Stimulated activated CD8-positive, alpha-beta memory T cell treated with anti-CD3 and anti-CD28 coated beads, Interleukin-4, amount 100 ng/mL, for 24 hours (primary cell): ENCODE data around the gene COPS9.

ENCODE experiments used
- DNase-seq: peaks from one replicate; pipeline ENCODE4 v3.0.0-alpha.2; 2020; ENCODE audit warnings: low read depth

Gene COPS9

GRCh38 chr2:240166191-240166590 is 30.1 kb upstream of the COPS9 start:
- no peak for DNase-seq

DNA sequence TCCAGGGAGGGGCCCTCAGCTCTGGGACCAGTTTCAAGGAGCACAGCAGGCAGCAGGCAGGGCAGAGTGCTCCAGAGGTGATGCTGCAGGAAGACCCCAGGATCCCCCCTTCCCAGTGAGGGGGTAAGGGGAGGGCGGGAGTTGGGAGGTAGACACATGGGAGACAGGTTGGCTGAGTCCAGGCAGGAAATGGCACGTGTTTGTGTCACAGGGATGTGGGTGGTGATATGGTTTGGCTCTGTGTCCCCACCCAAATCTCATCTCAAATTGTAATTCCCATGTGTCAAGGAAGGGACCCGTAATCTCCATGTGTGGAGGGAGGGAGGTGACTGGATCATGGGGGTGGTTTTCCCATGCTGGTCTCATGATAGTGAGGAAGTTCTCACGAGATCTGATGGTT is 29.6 kb upstream of the COPS9 start:
- DNase-seq, result no peak

DNA sequence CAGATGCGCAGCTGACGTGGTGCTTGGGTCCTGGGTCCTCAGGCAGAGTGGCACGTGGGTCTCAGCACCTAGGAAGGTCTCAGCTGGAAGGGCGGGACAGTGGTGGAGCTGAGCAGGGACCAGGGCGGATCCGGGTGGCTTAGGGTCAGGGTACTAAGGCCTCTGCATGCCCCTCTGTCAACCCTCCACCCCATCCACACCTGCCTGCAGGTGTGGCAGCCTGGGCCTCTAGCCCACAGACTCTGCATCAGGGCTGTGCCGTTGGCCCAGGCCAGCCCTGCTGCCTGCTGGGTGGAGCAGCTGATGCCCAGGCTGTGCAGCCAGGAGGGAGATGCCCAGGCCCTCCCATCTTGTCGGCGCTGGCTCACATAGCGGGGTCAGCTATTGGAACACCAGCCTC is 28.9 kb upstream of the COPS9 start:
- DNase-seq, result no peak

- no peak for DNase-seq
Observed at GRCh38 chr2:240164586-240164985, 28.5 kb upstream of the COPS9 start.

DNA sequence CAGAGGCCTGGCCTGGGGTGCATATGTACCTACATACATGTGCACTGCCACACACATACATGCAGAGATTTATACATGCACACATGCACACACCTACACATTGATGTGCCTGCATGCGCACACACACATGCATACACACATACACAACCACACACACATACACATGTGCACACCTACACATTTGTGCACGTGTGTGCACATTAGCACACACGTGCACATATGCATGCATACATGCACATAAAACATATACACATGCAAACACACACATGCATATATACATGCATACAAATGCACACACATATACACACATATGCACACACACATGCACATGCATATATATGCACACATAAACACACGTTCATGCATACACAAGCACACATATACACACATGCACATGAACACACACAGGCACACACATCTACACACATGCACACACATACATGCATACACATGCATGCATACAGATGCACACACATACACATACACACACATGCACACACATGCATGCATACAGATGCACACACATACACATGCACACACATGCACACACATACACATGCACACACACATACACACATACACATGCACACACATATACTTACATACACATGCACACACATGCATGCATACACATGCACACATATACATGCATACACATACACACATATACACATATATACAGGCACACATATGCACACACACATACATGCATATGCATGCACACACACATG is 27.9 kb upstream of the COPS9 start:
- DNase-seq, result no peak

GRCh38 chr2:240162939-240163714 is 27.0 kb upstream of the COPS9 start:
- DNase-seq, result no peak

DNA sequence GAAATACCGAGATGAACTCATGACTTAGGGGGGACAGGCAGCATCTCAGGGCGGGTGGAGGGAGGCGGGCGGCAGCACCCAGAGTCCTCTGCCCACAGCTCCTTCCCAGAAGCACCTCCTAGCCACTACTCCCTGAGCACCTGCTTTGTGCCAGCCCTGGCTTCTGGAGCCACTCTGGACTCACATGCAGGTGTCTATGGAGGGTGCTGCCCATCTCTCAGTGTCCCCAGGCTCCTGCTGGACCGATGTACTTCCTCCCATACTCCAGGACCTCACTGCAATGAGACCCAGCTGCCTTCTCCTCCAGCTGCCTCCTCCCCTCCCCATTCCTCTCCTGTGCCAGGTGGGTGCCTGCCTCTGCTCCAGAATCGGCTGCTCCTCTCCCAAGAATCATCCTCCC is 26.4 kb upstream of the COPS9 start:
- DNase-seq, result no peak

DNA sequence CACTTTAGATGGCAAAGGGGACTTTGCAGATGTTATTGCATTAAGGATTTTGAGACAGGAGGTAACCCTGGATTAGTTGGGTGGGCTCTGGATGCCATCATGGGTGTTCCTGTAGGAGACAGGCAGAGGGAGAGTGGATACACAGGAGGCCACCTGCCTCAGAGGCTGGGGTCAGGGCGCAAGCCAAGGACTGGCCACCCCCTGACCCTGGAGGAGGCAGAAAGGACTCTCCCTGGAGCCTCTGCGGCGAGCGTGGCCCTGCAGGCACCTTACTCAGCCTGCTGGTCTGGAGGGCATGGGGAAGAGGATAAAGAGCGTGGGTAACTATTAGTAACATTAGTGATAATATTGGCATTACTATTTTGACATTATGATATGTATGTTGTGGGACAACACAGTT is 25.9 kb upstream of the COPS9 start:
- DNase-seq, result no peak

GRCh38 chr2:240161087-240161750 is 25.1 kb upstream of the COPS9 start:
- no peak for DNase-seq

- DNase-seq, result no peak
Observed at GRCh38 chr2:240160291-240161086, 24.4 kb upstream of the COPS9 start.

- DNase-seq, result no peak
Observed at GRCh38 chr2:240159251-240159839, 23.2 kb upstream of the COPS9 start.

DNA sequence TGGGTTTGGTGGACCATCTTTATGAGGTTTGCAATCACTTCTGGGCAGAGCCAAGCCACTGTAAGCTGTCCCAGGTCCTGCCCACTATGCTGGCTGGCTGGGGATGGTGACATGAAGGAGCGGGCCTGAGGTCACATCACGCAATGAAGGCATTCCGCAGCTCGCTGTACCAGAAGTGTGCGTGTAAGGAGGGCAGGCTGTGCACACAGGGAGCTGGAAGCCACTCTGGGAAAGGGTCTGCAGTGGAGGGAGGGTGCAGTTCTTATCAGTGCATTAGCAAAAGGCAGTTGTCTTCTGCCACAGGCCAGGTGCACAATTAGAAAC is 21.0 kb upstream of the COPS9 start:
- DNase-seq, result no peak

DNA sequence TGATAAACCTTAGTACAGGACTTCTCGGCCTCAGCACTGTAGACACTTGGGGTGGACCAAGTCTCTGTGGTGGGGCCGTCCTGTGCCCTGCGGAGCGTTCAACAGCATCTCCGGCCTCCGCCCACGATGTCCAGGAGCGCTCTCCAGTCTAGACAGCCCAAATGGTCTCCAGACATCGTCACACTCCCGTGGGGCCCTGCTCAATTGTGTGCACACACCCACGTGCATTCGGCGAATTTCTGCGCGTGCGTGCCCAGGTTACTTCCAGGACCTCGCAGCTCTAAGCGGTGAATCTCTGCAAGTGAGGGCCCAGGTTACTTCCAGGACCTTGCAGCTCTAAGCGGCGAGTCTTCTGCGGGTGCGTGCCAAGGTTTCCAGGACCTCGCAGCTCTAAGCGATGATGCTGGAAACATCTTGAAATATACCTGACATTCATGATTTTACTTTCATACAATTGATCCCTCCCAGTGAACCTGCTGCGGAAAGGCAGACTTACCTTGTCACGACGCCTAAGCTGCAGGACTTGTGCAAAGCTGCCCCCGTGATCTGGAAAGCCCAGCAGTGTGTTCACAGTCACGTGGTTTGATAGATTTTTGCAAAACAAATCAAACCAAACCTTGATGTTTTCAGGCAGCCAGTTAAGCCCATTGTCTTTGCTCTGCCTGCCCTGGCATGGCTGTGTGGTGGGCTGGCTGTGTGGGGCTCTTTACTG is 20.5 kb upstream of the COPS9 start:
- DNase-seq, result no peak

GRCh38 chr2:240155745-240156390 is 19.8 kb upstream of the COPS9 start:
- no peak for DNase-seq

GRCh38 chr2:240155048-240155744 is 19.1 kb upstream of the COPS9 start:
- DNase-seq, result no peak

DNA sequence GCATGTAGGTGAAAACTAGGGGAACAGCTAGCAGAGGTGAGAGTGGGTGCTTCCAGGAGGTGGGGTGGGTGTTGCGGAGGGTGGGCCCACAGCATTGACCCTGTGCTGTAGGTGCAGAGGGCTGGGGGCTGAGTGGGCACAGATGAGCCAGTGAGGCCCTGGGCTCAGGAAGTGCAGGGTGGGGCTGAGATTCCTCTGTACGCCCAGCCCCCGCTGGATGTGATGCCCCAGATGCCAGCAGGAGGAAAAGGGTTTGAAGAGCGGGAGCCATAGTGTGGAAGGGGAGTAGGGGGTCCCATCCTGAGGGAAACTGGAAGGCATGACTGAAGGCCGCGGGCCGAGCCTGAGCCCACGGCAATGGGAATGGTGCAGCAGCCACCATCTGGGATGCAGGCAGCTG is 18.5 kb upstream of the COPS9 start:
- DNase-seq, result no peak

- no peak for DNase-seq
Observed at GRCh38 chr2:240153418-240153817, 17.3 kb upstream of the COPS9 start.

DNA sequence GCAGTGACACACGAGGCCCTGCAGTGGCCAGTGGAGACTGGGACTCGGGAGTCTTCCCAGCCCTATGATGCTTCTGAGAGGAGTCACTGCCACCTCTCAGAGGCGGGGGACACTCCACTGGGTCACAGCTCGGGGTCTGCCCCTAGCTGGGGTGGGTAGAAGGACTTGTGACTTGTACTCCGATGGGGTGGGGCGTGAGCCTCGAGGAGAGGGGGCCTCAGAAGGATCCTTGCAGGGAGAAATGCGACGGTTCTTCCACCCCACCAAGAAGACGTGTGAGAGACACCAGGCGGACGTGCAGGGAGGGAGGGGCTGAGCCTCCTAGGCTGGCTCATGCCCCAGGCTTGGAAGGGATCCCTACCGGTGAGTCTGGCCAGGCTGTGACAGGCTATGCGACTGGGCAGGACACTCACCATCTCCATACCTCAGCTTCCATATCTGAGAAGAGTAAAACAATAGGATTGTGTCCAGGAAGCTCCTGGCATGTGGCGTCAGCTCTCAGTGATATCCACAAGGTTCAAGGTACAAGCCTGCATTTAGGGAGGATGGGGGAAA is 15.4 kb upstream of the COPS9 start:
- DNase-seq, result no peak

DNA sequence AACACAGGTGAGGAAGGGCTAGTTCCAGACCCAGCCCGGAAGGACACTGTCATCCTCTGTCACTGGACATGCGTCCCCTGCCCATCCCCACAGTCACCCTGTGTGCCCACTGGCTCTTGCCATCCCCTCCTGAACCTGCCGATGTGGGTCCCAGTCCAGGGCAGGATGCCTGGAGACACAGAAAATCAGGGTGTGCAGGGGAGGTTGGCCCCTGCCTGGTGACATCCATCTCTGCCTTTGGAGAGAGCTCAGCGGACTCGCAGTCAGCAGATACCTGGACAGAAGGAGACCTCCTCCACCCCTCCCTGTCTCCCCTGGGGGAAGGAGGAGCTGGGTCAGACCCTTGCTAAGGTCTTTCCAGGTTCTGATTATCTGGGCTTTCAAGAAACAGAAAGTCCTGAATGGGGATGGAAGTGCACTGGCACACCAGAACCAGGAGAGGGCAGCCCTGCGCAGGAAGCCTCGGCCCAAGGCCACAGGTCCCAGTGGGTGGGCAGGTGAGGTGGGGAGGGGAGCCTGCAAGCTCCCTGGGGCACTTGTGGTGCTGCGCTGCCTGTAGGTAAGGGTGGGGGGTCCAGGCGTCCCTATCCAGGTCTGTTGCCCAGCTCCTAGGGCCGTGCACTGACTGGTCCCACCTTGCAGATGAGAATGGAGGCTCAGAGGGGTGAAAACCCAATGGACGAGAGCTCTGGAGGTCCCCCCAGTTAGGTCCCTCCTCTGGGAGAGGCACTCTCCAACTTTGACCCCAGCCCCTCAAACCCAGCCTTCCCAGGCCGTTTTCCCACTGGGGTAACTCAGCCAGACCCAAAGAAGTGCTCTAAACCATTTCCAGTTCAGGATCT is 14.1 kb upstream of the COPS9 start:
- DNase-seq, result no peak
